ENCODE data around the gene SAMSN1.
"Not testable (repeated sequence)": the region's sequence is repeated elsewhere in the genome, so short reads cannot be mapped to it uniquely, and the experiment has no call there.

Gene SAMSN1

GRCh38 chr21:14566894-14567293 is 20.8 kb upstream of the SAMSN1 start:
- DNase-seq (ENCODE audit: low spot score) = no peak

GRCh38 chr21:14562959-14563358 is 16.8 kb upstream of the SAMSN1 start:
- no peak for DNase-seq (ENCODE audit: low spot score)

- DNase-seq (ENCODE audit: low spot score) = no peak
Observed at GRCh38 chr21:14560555-14560954, 14.4 kb upstream of the SAMSN1 start.

GRCh38 chr21:14560139-14560538 is 14.0 kb upstream of the SAMSN1 start:
- DNase-seq (ENCODE audit: low spot score) = no peak

- no peak for DNase-seq (ENCODE audit: low spot score)
Observed at GRCh38 chr21:14559102-14559501, 13.0 kb upstream of the SAMSN1 start.

- no peak for DNase-seq (ENCODE audit: low spot score)
Observed at GRCh38 chr21:14557413-14557812, 11.3 kb upstream of the SAMSN1 start.

GRCh38 chr21:14554948-14555347 is 8.8 kb upstream of the SAMSN1 start:
- DNase-seq (ENCODE audit: low spot score) = no peak

GRCh38 chr21:14553422-14553821 is 7.3 kb upstream of the SAMSN1 start:
- DNase-seq (ENCODE audit: low spot score) = no peak

GRCh38 chr21:14551741-14552140 is 5.6 kb upstream of the SAMSN1 start:
- no peak for DNase-seq (ENCODE audit: low spot score)

- DNase-seq (ENCODE audit: low spot score) = no peak
Observed at GRCh38 chr21:14550135-14550534, 4.0 kb upstream of the SAMSN1 start.

GRCh38 chr21:14548779-14549178 is 2.7 kb upstream of the SAMSN1 start:
- DNase-seq (ENCODE audit: low spot score) = no peak

- no peak for DNase-seq (ENCODE audit: low spot score)
Observed at GRCh38 chr21:14547834-14548513, 1.9 kb upstream of the SAMSN1 start.

- not testable (repeated sequence) for DNase-seq (ENCODE audit: low spot score)
Observed at GRCh38 chr21:14546719-14547118, 604 bp upstream of the SAMSN1 start.

- DNase-seq (ENCODE audit: low spot score) = no peak
Observed at GRCh38 chr21:14543983-14544382, 2.1 kb downstream of the SAMSN1 start.

- no peak for DNase-seq (ENCODE audit: low spot score)
Observed at GRCh38 chr21:14542638-14543037, 3.5 kb downstream of the SAMSN1 start.

- DNase-seq (ENCODE audit: low spot score) = no peak
Observed at GRCh38 chr21:14541841-14542490, 4.1 kb downstream of the SAMSN1 start.

GRCh38 chr21:14538483-14538882 is 7.6 kb downstream of the SAMSN1 start:
- no peak for DNase-seq (ENCODE audit: low spot score)

- no peak for DNase-seq (ENCODE audit: low spot score)
Observed at GRCh38 chr21:14536929-14537328, 9.2 kb downstream of the SAMSN1 start.

- DNase-seq (ENCODE audit: low spot score) = no peak
Observed at GRCh38 chr21:14535702-14536101, 10.4 kb downstream of the SAMSN1 start.

- no peak for DNase-seq (ENCODE audit: low spot score)
Observed at GRCh38 chr21:14533499-14534428, 12.4 kb downstream of the SAMSN1 start.

GRCh38 chr21:14531757-14532316 is 14.3 kb downstream of the SAMSN1 start:
- no peak for DNase-seq (ENCODE audit: low spot score)

GRCh38 chr21:14530592-14530991 is 15.5 kb downstream of the SAMSN1 start:
- no peak for DNase-seq (ENCODE audit: low spot score)

All from iPS-NIHi11 (cell line).